Tibial artery (tissue), 4 donors: Measurements from ENCODE around the gene SUCO.

Experiments
- DNase-seq, 2 donors: peaks; one replicate each; pipeline ENCODE4 v3.0.0-alpha.2; 2019
- H3K27ac ChIP-seq, 2 donors: fragments of 200-600 bp; sonication (generic) in 1 of 2; 1 replicate in 1 of 2; 2 replicates in 1 of 2; pipeline ENCODE4 v1.5.1; 2018 to 2019; ENCODE audit warnings: mild to moderate bottlenecking in 1 of 2
- H3K27me3 ChIP-seq, 2 donors: fragments of 200-600 bp; sonication (generic) in 1 of 2; one replicate each; pipeline versions ENCODE4 v1.5.1 to v1.6.0; 2016 to 2019
- H3K36me3 ChIP-seq, 3 donors: fragments of 200-600 bp; sonication (generic) in 2 of 3; one replicate each; pipeline ENCODE4 v1.5.1; 2016 to 2019; ENCODE audit warnings: mild to moderate bottlenecking in 2 of 3
- H3K4me1 ChIP-seq, 4 donors: fragments of 200-600 bp; sonication (generic) in 2 of 4; 1 replicate in 3 of 4; 2 replicates in 1 of 4; pipeline ENCODE4 v1.5.1; 2016 to 2019
- H3K4me3 ChIP-seq, 2 donors: fragments of 200-600 bp; sonication (generic) in 1 of 2; 1 replicate in 1 of 2; 2 replicates in 1 of 2; pipeline ENCODE4 v1.5.1; 2018 to 2019; ENCODE audit warnings: mild to moderate bottlenecking in 2 of 2
- H3K9me3 ChIP-seq, 3 donors: fragments of 200-600 bp; sonication (generic) in 1 of 3; one replicate each; pipeline ENCODE4 v1.5.1; 2016 to 2019
- CTCF ChIP-seq, 2 experiments: fragments of 200-600 bp in 1 of 2; fragments of 450-650 bp in 1 of 2; IDR thresholded peaks; one replicate each; pipeline ENCODE4 v1.5.1; 2017 to 2019; ENCODE audit warnings: antibody characterized with exemption in 2 of 2, mild to moderate bottlenecking in 1 of 2, moderate library complexity in 1 of 2
- intact Hi-C: fragments of 100-400 bp; cut with DNase I; formaldehyde crosslinking; loops from one replicate; pipeline ENCODE4 v1.15.0; 2023; ENCODE audit warnings: low total_unique reads

The SUCO gene

GRCh38 chr1:172661107-172661506, 128.2 kb downstream of the SUCO start:
- H3K4me3 ChIP-seq, result no peak overlapping the region
- no peak overlapping the region for H3K27ac ChIP-seq
- H3K9me3 ChIP-seq, result no peaks in the 10 kb centered on the region
- no peaks in the 10 kb centered on the region for H3K27me3 ChIP-seq
- intact Hi-C loops, result no loop called here
- DNase-seq, result no peak
- TF ChIP-seq CTCF (IDR thresholded peaks at IDR 0.05), result no peak
- no peaks in the 10 kb centered on the region for H3K4me1 ChIP-seq
- H3K36me3 ChIP-seq, result no peaks in the 10 kb centered on the region
